ENCODE results near the gene SAYSD1.

- TF ChIP-seq POLR2A (IDR thresholded peaks at IDR 0.05) (no peak), CTCF (IDR thresholded peaks at IDR 0.05) (no peak)
Measured at GRCh38 chr6:39056191-39056590, 58.8 kb downstream of the SAYSD1 start.
